Fibroblast of mammary gland (primary cell): ENCODE measurements around the gene CD200R1L.

Experiments used
- DNase-seq: peaks from one replicate; pipeline ENCODE4 v3.0.0-alpha.2; 2010; ENCODE audit warnings: low read depth
- H3K4me3 ChIP-seq: 2 replicates; pipeline ENCODE4 v1.5.1; 2011; ENCODE audit warnings: low read depth, mild to moderate bottlenecking, low read length, moderate library complexity; ENCODE audit not compliant: control insufficient read depth
- TF ChIP-seq, protein P1 (sequence below): conservative IDR thresholded peaks from 2 replicates; pipeline ENCODE4 v1.5.1; 2011; ENCODE audit warnings: low read depth, low read length, inconsistent platforms; ENCODE audit not compliant: control insufficient read depth, insufficient read depth

The CD200R1L gene

DNA sequence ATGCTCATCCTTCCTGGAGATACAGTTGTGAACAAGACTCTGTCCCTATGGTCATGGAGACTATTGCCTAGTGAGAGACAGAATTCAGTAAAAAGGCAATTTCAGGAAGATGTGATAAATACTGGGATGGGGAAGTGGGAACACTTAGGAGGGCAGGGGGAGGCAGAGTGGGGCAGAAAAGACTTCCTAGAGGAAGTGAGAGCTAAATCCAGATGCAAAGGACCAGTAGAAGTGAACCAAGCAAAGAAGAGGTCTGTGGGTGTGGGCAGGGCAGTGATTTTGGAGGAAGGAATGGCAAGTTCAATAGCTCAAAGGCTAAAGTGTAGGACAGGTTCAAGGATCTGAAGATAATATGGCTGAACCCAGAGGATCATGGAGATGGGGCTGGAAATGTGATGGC, 68.9 kb downstream of the CD200R1L start:
- H3K4me3 ChIP-seq: no peak overlapping the region
- TF ChIP-seq, protein P1, sequence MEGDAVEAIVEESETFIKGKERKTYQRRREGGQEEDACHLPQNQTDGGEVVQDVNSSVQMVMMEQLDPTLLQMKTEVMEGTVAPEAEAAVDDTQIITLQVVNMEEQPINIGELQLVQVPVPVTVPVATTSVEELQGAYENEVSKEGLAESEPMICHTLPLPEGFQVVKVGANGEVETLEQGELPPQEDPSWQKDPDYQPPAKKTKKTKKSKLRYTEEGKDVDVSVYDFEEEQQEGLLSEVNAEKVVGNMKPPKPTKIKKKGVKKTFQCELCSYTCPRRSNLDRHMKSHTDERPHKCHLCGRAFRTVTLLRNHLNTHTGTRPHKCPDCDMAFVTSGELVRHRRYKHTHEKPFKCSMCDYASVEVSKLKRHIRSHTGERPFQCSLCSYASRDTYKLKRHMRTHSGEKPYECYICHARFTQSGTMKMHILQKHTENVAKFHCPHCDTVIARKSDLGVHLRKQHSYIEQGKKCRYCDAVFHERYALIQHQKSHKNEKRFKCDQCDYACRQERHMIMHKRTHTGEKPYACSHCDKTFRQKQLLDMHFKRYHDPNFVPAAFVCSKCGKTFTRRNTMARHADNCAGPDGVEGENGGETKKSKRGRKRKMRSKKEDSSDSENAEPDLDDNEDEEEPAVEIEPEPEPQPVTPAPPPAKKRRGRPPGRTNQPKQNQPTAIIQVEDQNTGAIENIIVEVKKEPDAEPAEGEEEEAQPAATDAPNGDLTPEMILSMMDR: no peak
- no peak for DNase-seq

DNA sequence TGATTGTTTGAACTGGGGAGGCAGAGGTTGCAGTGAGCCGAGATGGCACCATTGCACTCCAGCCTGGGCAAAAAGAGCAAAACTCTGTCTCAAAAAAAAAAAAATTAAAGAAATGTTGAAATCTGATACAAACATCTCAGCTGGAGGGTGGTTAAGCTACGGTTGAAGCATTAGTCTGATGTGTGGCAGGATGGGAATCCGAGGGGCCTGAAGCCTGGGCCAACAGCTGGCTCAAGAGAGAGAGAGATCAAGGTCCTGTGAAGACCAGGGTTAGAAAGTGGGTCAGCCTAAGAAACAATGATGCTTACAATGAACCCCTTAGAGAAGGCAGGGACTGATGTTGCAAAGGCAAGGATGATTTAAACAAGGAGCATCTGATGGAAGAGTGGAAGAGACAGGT, 69.8 kb downstream of the CD200R1L start:
- H3K4me3 ChIP-seq: no peak overlapping the region
- no peak for DNase-seq
- TF ChIP-seq, protein P1: no peak

DNA sequence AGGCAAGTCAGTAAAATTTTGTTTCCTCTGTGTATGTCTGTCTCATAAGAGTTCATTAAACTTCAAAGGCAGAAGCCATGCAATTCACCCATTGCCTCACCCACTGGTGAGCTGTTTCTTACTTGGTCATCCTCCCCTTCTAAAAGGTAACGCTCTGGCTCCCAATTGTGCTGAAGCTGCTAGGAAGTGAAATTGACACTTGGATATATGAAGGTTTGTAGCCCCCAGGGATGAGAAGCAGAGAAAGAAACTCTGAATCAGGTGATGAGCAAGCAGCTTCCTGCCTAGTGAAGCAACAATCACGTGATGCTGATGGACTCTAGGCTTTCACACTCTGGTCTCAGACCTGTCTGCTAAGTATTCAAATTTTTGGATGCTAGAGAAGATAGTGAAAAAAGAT, 70.7 kb downstream of the CD200R1L start:
- peak; percentile 85 for DNase-seq
- no peak overlapping the region for H3K4me3 ChIP-seq
- TF ChIP-seq, protein P1: no peak

DNA sequence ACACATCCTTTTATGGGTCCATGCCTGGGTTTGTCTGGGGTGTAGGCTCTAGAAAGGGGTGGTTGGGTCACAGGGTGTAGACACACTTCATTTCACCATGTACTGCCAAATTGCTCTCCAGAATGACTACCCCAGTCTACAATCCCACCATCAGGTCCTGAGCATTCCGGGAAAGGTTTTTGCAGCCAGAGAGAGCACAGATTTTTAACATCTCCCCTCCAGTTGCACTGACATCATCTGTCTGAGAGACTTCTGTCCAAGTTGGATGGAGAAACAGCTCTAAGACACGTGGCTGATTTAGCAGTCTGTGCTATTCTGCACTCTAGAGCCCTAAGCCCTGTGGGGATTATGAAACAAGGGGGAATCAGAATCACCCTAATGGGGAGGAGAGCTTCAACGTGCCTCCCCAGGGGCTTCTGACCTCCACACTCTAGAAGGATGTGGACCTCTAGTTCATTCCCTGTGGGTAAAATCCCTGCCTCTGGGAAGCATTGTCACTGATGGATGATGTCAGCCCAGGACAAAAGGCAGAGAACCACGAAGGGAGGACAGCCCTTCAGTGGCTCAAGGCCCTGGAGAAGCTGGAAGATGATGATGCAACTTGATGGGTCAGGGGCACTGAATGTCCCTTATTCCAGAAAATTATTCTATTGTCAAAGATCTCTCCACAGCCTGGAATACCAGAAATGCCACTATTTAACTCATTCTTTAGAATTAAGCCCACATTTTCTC, 71.5 kb downstream of the CD200R1L start:
- TF ChIP-seq, protein P1: no peak
- DNase-seq: peak; percentile 94
- H3K4me3 ChIP-seq: no peak overlapping the region

DNA sequence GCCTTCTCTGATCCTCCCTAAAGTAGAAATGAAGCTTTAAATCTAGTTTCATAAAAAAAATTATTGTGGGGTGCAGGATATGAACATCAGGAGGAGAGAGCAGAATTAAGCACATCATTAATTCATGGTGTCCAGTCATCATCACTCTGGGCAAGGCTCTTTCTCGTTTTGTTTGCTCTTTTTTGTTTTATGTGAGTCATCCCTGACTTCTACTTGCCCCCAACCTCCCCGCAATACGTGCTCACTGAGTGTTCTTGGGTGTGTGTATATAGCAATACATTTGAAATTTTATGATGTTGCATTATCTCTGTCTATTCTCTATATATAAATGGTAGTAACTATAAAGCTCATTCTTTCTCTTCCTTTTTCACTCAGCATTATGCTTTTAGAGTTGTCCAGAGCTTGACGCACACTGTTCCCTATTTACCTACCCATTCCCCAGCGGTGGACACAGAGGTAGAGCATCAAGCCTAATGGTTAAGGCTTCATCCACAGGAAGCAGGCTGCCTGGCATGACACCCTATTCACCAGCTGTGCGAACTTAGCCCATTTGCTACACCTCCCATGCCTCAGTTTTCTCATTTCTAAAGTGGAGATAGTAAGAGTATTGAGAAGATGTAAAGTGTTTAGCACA, 72.3 kb downstream of the CD200R1L start:
- DNase-seq: peak; percentile 91
- H3K4me3 ChIP-seq: no peak overlapping the region
- TF ChIP-seq, protein P1: no peak

DNA sequence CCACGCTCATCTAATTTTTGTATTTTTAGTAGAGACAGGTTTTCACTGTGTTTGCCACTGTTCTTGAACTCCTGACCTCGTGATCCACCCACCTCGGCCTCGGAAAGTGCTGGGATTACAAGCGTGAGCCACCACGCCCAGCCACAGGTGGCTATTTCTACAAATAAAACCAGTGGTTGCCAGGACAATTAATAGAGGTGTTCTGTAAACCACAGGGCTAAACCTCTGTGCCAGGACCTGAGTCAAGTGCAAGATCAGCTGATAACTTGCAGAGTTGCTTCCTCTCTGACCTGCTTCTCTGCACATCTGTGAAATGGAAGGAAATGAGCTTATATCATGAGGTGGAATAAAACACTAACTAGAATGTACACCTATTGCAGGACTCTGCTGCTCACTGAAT, 72.8 kb downstream of the CD200R1L start:
- no peak overlapping the region for H3K4me3 ChIP-seq
- TF ChIP-seq, protein P1: no peak
- DNase-seq: peak; percentile 64
